ENCODE data around the gene MAFG. TPM values are rescaled to one million over a fixed set of nuclear protein-coding genes. Genes with fewer than 3 reads are reported as not detected.
A peak's percentile ranks its signal among the peaks of the same experiment; 100 is the strongest.

Gene MAFG
- total RNA-seq, 1 donor from 2014 or later = 22.4 TPM

DNA sequence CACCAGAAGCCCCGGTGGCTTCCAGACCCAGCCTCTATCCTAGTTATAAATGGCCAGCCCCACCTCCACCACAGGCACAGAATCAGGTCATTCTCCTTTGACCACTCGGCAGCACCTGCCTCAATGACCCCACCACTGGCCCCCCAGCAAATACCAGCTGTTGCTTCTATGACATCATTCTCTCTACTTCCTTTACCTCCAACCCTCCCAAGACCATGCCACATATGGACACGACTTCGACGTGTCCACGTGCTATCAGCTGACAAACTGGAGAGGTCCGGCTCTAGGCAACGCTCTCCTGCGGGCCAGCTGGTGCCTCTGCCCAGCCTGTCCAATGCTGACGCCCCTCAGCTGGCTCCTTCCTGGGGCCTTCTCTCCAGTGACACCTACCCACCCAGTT, 42.1 kb downstream of the MAFG start:
- DNase-seq (ENCODE audit: extremely low spot score, unreplicated experiment) = no peak
- TF ChIP-seq, protein P1, sequence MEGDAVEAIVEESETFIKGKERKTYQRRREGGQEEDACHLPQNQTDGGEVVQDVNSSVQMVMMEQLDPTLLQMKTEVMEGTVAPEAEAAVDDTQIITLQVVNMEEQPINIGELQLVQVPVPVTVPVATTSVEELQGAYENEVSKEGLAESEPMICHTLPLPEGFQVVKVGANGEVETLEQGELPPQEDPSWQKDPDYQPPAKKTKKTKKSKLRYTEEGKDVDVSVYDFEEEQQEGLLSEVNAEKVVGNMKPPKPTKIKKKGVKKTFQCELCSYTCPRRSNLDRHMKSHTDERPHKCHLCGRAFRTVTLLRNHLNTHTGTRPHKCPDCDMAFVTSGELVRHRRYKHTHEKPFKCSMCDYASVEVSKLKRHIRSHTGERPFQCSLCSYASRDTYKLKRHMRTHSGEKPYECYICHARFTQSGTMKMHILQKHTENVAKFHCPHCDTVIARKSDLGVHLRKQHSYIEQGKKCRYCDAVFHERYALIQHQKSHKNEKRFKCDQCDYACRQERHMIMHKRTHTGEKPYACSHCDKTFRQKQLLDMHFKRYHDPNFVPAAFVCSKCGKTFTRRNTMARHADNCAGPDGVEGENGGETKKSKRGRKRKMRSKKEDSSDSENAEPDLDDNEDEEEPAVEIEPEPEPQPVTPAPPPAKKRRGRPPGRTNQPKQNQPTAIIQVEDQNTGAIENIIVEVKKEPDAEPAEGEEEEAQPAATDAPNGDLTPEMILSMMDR (conservative IDR thresholded peaks at IDR 0.05) = no peak
- peak overlapping the region; percentile 54 for H3K27ac Mint-ChIP-seq
- H3K27me3 Mint-ChIP-seq = no peaks in the 10 kb centered on the region
- H3K4me1 Mint-ChIP-seq (ENCODE audit: unreplicated experiment) = peaks cover 8% of the 10 kb centered on the region
- H3K4me3 Mint-ChIP-seq = no peak overlapping the region
- no peaks in the 10 kb centered on the region for H3K9me3 Mint-ChIP-seq
- peaks cover 17% of the 10 kb centered on the region for H3K36me3 Mint-ChIP-seq

DNA sequence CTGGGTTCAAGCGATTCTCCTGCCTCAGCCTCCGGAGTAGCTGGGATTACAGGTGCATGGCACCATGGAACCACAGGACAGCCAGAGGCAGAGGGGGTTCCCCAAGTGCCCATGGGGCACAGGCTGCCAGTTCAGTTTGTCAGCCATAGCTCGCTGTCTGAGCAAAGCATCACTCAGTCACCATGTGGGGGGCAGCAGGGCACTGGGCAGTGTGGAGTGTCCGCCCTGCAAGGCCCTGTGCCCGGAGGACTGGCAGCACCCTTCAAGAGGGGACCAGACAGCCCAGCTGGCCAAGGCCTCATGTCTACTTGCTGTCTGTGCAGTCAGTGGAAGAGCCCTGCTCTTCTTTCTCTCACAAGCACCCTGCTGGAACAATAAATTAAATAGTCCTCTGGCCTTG, 42.6 kb downstream of the MAFG start:
- H3K4me1 Mint-ChIP-seq (ENCODE audit: unreplicated experiment) = peaks cover 8% of the 10 kb centered on the region
- H3K4me3 Mint-ChIP-seq = no peak overlapping the region
- no peak overlapping the region for H3K27ac Mint-ChIP-seq
- TF ChIP-seq, protein P1 (conservative IDR thresholded peaks at IDR 0.05) = no peak
- peaks cover 17% of the 10 kb centered on the region for H3K36me3 Mint-ChIP-seq
- no peak for DNase-seq (ENCODE audit: extremely low spot score, unreplicated experiment)
- H3K27me3 Mint-ChIP-seq = no peaks in the 10 kb centered on the region
- H3K9me3 Mint-ChIP-seq = no peaks in the 10 kb centered on the region

DNA sequence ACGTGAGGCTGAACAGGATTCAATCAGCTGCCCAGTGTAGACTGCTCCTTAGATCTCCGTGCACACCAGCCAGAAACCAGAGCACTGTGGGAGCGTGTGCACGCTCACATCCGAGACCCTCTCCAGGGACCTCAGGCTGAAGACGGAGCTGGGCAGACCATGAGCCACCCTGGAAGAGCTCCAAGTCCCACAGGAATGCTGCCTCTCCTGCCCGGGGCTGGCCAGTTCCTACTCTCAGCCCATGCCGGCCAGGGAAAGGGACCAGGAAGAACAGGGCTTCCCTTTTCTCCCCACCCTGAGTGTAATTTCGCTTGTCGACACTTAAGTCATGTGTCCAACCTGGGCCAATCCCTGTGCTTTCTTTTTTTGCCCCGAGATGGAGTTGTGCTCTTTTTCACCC, 43.0 kb downstream of the MAFG start:
- Mint-ChIP-seq H3K4me3 (no peak overlapping the region), H3K36me3 (peaks cover 17% of the 10 kb centered on the region), H3K27me3 (no peaks in the 10 kb centered on the region), H3K9me3 (no peaks in the 10 kb centered on the region), H3K4me1 (ENCODE audit: unreplicated experiment) (peaks cover 8% of the 10 kb centered on the region), H3K27ac (peak overlapping the region; percentile 52)
- TF ChIP-seq, protein P1 (conservative IDR thresholded peaks at IDR 0.05) = no peak
- DNase-seq (ENCODE audit: extremely low spot score, unreplicated experiment) = no peak

DNA sequence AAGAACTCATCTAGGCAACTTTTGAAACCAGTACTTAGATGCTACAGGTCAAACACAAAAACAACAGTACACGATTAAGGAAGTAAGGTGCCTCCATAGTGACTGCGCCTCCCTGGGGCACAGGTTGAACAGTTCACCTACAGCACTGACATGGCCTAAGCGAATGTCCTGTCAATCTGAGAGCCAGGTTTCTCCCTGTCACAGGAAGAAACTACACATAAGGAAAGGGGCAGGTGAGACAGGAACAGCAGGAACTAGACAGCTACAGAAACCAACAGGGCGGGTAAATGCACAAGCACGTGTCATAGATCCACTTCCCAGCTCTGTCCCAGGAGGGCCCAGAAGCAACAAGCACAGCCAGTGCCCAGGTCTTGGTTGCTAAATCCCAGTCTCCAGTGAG, 48.4 kb downstream of the MAFG start:
- H3K4me1 Mint-ChIP-seq (ENCODE audit: unreplicated experiment) = no peaks in the 10 kb centered on the region
- peak overlapping the region; percentile 89 for H3K27ac Mint-ChIP-seq
- no peaks in the 10 kb centered on the region for H3K27me3 Mint-ChIP-seq

DNA sequence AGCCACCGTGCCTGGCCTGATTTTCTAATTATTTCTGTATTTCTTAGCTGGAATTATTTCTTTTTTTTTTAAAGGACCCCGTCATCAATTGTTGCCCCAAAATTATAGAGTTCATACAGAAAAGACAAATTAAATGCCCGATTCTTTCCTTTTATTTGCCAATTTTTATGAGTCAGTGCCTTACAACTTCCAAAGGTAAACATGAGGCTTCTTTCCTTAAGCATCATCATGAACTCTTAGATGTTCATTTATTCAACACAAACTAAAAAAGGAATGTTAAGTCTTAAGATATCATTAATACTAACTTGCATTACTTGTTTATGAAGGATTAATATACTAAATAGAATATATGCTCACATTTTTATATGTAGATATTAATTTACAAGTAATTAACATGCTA, 49.2 kb downstream of the MAFG start:
- Mint-ChIP-seq H3K36me3 (peaks cover 9% of the 10 kb centered on the region), H3K4me1 (ENCODE audit: unreplicated experiment) (no peaks in the 10 kb centered on the region), H3K27me3 (no peaks in the 10 kb centered on the region), H3K9me3 (no peaks in the 10 kb centered on the region), H3K4me3 (no peak overlapping the region), H3K27ac (no peak overlapping the region)
- DNase-seq (ENCODE audit: extremely low spot score, unreplicated experiment) = no peak
- TF ChIP-seq, protein P1 (conservative IDR thresholded peaks at IDR 0.05) = no peak

More for the DNA sequence above, 48.4 kb downstream of the MAFG start:
- H3K4me3 Mint-ChIP-seq = no peak overlapping the region
- TF ChIP-seq, protein P1 (conservative IDR thresholded peaks at IDR 0.05) = no peak
- no peaks in the 10 kb centered on the region for H3K9me3 Mint-ChIP-seq
- DNase-seq (ENCODE audit: extremely low spot score, unreplicated experiment) = no peak
- peaks cover 10% of the 10 kb centered on the region for H3K36me3 Mint-ChIP-seq

DNA sequence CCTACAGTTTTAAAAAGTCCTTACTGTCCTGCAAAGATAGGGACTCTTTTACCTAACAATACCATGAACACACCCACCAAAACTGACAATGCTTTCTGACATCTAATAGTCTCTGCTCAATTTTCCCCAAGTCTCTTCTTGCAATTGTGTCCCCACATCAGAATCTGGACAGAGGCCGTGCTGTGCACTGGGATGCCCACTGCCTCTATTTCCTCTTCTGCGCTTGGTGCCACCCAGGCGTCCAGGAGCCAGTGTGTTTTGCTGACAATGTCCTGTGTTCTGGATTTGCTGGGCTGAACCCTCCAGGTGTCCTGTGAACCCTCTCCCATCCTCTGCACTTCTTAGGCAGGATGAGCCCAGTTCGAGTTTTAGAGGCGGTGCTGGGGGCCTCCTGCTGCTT, 50.0 kb downstream of the MAFG start:
- Mint-ChIP-seq H3K27me3 (no peaks in the 10 kb centered on the region), H3K27ac (peak overlapping the region; percentile 66), H3K36me3 (peaks cover 9% of the 10 kb centered on the region), H3K4me1 (ENCODE audit: unreplicated experiment) (no peaks in the 10 kb centered on the region), H3K9me3 (no peaks in the 10 kb centered on the region), H3K4me3 (no peak overlapping the region)
- TF ChIP-seq, protein P1 (conservative IDR thresholded peaks at IDR 0.05) = no peak
- no peak for DNase-seq (ENCODE audit: extremely low spot score, unreplicated experiment)

Data from type B pancreatic cell (in vitro differentiated cells).